Esophagus squamous epithelium (tissue), 5 donors: ENCODE results near the gene IWS1. TPM values are rescaled to one million over a fixed set of nuclear protein-coding genes. Genes with fewer than 3 reads are reported as not detected.

Experiments
- DNase-seq: peaks from one replicate; lab custom pipeline; 2025; lab: John Stamatoyannopoulos, UW
- H3K27ac ChIP-seq, 4 donors: fragments of 200-600 bp; sonication (generic); one replicate each; pipeline ENCODE4 v1.5.1; 2016 to 2019; ENCODE audit warnings: mild to moderate bottlenecking in 1 of 4
- H3K27me3 ChIP-seq, 4 donors: fragments of 200-600 bp; sonication (generic); 1 replicate in 3 of 4; 2 replicates in 1 of 4; pipeline versions ENCODE4 v1.5.1 to v1.6.0; 2017 to 2021; ENCODE audit warnings: antibody characterized with exemption in 1 of 4
- H3K36me3 ChIP-seq, 3 donors: fragments of 200-600 bp; sonication (generic); one replicate each; pipeline ENCODE4 v1.5.1; 2016 to 2019
- H3K4me1 ChIP-seq, 3 donors: fragments of 200-600 bp; sonication (generic); one replicate each; pipeline ENCODE4 v1.5.1; 2017 to 2019
- H3K4me3 ChIP-seq, 4 donors: fragments of 200-600 bp; sonication (generic); 1 replicate in 3 of 4; 2 replicates in 1 of 4; pipeline ENCODE4 v1.5.1; 2016 to 2019; ENCODE audit warnings: mild to moderate bottlenecking in 2 of 4, moderate library complexity in 1 of 4
- H3K9me3 ChIP-seq, 3 donors: fragments of 200-600 bp; sonication (generic); one replicate each; pipeline ENCODE4 v1.5.1; 2016 to 2019
- POLR2A ChIP-seq, 4 donors: fragments of 450-650 bp; IDR thresholded peaks; one replicate each; pipeline ENCODE4 v1.6.1; 2017; ENCODE audit warnings: antibody characterized with exemption in 4 of 4, mild to moderate bottlenecking in 4 of 4, moderate library complexity in 3 of 4
- WGBS, 2 donors: methylation state at CpG; one replicate each; pipeline ENCODE4 v1.1.5; 2018; 5-methylcytosine and 5-hydroxymethylcytosine counted together
- intact Hi-C: fragments of 100-400 bp; cut with DNase I; formaldehyde crosslinking; loops from one replicate; pipeline ENCODE4 v1.15.0; 2022
- total RNA-seq, 4 donors: library from RNA; depleted of rRNA; stranded (reverse); fragments of >200 nt; gene quantifications; one replicate each; pipeline ENCODE4 v1.1.0, GENCODE V29; 2016
- TF ChIP-seq, protein P1 (sequence below), 6 experiments: fragments of 450-650 bp in 4 of 6; fragments of 200-600 bp in 2 of 6; sonication (generic) in 2 of 6; IDR thresholded peaks; one replicate each; pipeline ENCODE4 v1.5.1; 2016 to 2019; ENCODE audit warnings: antibody characterized with exemption in 6 of 6, mild to moderate bottlenecking in 4 of 6, moderate library complexity in 4 of 6
- donor health status: DM: yes; HTN: yes; CAD: no.

IWS1 gene
- total RNA-seq, 4 donors from 2014 or later: 22.0 to 34.1 (median 28.9) TPM

DNA sequence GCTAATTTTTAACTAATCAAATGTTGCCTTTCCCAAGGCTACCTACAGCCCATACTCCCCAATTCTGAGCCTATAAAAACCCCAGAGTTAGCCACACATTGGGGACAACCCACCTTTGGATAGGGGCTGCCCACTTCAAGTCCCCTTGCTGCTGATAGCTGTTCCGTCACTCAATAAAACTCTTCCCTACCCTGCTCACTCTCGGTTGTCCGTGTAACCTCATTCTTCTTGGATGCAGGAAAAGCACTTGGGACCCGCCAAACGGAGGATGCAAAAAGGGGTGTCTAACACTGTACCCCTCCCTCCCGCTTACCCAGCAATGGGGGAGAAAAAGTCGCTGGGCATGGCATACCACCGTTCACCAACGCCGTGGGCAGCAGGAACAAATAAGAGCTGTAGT is 12.2 kb downstream of the IWS1 start:
- no peak for DNase-seq
- WGBS, 2 donors: 78 to 80% methylated on average over 6 to 10 of the region's 10 CpGs
- Histone ChIP-seq H3K36me3 (peaks cover 0 to 65% (median 5%) of the 10 kb centered on the region in 3 donors), H3K4me3 (no peak overlapping the region), H3K9me3 (no peaks in the 10 kb centered on the region), H3K27ac (peak overlapping the region in 2 of 4 donors; percentile 23 to 71), H3K27me3 (no peaks in the 10 kb centered on the region), H3K4me1 (peaks cover under 1 to 38% (median 15%) of the 10 kb centered on the region in 3 donors)
- intact Hi-C loops: no loop called here
- no peak for TF ChIP-seq POLR2A (IDR thresholded peaks at IDR 0.05)
- TF ChIP-seq, protein P1, sequence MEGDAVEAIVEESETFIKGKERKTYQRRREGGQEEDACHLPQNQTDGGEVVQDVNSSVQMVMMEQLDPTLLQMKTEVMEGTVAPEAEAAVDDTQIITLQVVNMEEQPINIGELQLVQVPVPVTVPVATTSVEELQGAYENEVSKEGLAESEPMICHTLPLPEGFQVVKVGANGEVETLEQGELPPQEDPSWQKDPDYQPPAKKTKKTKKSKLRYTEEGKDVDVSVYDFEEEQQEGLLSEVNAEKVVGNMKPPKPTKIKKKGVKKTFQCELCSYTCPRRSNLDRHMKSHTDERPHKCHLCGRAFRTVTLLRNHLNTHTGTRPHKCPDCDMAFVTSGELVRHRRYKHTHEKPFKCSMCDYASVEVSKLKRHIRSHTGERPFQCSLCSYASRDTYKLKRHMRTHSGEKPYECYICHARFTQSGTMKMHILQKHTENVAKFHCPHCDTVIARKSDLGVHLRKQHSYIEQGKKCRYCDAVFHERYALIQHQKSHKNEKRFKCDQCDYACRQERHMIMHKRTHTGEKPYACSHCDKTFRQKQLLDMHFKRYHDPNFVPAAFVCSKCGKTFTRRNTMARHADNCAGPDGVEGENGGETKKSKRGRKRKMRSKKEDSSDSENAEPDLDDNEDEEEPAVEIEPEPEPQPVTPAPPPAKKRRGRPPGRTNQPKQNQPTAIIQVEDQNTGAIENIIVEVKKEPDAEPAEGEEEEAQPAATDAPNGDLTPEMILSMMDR (IDR thresholded peaks at IDR 0.05): no peak

DNA sequence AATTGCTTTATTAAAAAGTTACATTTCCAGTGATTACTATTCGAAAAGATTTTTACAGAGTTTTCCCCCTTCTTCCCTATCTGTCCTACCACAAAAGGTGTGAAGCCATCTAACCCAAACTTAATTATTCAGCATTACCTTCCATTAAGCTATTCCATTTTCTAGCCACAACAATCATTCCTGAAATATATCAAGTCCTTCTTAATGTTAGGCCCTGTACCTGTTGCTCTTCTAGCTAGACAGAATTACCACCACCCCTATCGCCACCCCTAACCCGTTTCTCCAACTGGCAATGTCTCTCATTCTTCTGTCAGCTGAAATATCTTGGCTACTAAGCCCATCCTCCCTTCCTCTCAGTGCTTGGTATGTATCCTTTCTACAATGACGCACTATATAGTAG is 13.9 kb downstream of the IWS1 start:
- intact Hi-C loops: no loop called here
- 91% methylated on average over 4 of the region's 4 CpGs for WGBS, 2 donors

DNA sequence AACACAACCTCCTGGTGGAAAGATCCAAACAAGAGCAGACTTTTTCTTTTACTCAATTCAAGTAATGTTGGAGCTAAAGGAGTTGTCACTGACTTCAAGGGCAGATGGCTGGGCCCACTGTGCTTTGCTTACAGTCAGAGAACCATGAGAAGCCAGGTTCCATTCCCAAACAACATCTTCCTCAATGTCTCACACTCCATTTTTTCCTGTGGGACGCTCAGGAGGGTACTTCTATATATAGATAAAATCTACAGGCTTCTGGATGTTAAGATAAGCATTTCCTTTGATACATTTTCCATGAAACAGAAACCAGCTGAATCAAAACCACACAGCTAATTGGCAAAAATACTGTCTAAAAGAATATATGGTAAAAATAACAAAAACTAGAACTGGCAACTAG is 14.4 kb downstream of the IWS1 start:
- intact Hi-C loops: no loop called here
- Histone ChIP-seq H3K27ac (no peak overlapping the region), H3K4me1 (peaks cover 11 to 59% (median 23%) of the 10 kb centered on the region in 3 donors), H3K27me3 (no peaks in the 10 kb centered on the region), H3K9me3 (no peaks in the 10 kb centered on the region), H3K4me3 (no peak overlapping the region), H3K36me3 (peaks cover 0 to 44% (median 5%) of the 10 kb centered on the region in 3 donors)
- 63 to 88% methylated on average over 1 of the region's 1 CpG for WGBS, 2 donors
- TF ChIP-seq, protein P1 (IDR thresholded peaks at IDR 0.05): no peak
- TF ChIP-seq POLR2A (IDR thresholded peaks at IDR 0.05): no peak
- no peak for DNase-seq

More for the DNA sequence above, 13.9 kb downstream of the IWS1 start:
- DNase-seq: no peak
- H3K27me3 ChIP-seq: no peaks in the 10 kb centered on the region
- H3K4me3 ChIP-seq: no peak overlapping the region
- no peak overlapping the region for H3K27ac ChIP-seq
- H3K4me1 ChIP-seq: peaks cover 11 to 55% (median 21%) of the 10 kb centered on the region in 3 donors
- TF ChIP-seq, protein P1 (IDR thresholded peaks at IDR 0.05): no peak
- TF ChIP-seq POLR2A (IDR thresholded peaks at IDR 0.05): no peak
- peaks cover 0 to 48% (median 5%) of the 10 kb centered on the region in 3 donors for H3K36me3 ChIP-seq
- H3K9me3 ChIP-seq: no peaks in the 10 kb centered on the region

DNA sequence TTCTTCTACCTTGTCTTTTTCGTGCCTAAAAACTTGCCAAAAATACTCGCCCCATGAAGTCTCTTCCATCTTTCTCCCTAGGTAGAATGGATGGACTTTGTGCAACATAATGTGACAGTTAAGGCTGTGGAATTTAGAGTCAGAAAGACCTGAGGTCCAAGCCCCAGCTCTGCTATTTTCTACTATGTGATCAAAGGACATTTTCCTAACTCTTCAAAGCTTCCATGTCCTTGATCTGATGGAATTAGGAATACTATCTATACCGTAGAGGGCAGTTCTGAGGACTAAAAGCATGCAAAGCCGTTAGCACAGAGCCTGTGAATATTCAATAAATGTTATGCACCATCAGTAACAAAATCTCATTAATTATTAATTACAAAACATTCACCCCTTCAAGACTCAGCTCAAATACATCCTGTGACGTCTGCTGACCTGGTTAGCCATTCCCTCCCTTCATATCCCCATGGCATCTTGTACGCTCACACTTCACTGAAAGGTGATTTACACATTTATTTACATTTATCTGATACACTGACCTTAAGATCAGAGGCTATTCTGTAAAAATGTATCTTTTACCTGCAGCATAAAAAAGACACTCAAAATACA is 15.1 kb downstream of the IWS1 start:
- no peak for TF ChIP-seq POLR2A (IDR thresholded peaks at IDR 0.05)
- TF ChIP-seq, protein P1 (IDR thresholded peaks at IDR 0.05): no peak
- H3K4me3 ChIP-seq: no peak overlapping the region
- H3K9me3 ChIP-seq: no peaks in the 10 kb centered on the region
- DNase-seq: no peak
- intact Hi-C loops: no loop called here
- WGBS, 2 donors: 84 to 94% methylated on average over 6 of the region's 6 CpGs
- H3K27ac ChIP-seq: no peak overlapping the region
- peaks cover 11 to 58% (median 22%) of the 10 kb centered on the region in 3 donors for H3K4me1 ChIP-seq
- peaks cover 0 to 36% (median 5%) of the 10 kb centered on the region in 3 donors for H3K36me3 ChIP-seq
- H3K27me3 ChIP-seq: no peaks in the 10 kb centered on the region

DNA sequence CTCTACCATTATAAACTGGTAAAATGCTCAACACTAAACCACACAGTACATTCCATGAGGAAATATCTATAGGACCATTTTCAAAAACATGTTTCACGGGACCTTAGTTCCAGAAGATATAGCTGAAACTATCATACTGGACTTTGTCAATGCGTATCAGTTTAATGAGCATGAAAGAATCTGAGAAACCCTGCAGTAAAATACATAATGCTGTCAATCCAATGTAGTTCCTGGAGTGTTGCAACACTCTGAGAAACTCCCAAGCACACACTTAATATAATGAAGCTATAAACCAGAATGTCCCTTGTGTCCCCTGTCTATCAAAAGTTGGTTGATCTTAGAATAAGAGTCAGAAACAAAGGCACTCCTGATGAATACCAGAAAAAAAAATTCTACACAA is 16.2 kb downstream of the IWS1 start:
- Histone ChIP-seq H3K27ac (peak overlapping the region in 1 of 4 donors; percentile 19), H3K36me3 (peaks cover 3 to 32% (median 7%) of the 10 kb centered on the region in 3 donors)
- WGBS, 2 donors: 84 to 86% methylated on average over 2 of the region's 2 CpGs

More for the DNA sequence above, 16.2 kb downstream of the IWS1 start:
- TF ChIP-seq, protein P1 (IDR thresholded peaks at IDR 0.05): no peak
- no peak for TF ChIP-seq POLR2A (IDR thresholded peaks at IDR 0.05)
- Histone ChIP-seq H3K27me3 (no peaks in the 10 kb centered on the region), H3K9me3 (no peaks in the 10 kb centered on the region), H3K4me1 (peaks cover 11 to 47% (median 11%) of the 10 kb centered on the region in 3 donors), H3K4me3 (no peak overlapping the region)
- no peak for DNase-seq
- intact Hi-C loops: no loop called here
